H1 (cell line): Measurements from ENCODE around the gene NR2F2. TPM values are rescaled to one million over a fixed set of nuclear protein-coding genes. Genes with fewer than 3 reads are reported as not detected.

ENCODE experiments used
- ATF2 ChIP-seq: IDR thresholded peaks from 2 replicates; pipeline ENCODE4 v1.6.1; 2012; ENCODE audit warnings: low read length, inconsistent platforms
- CTBP2 ChIP-seq: IDR thresholded peaks from 2 replicates; pipeline ENCODE4 v1.7.0; 2011; ENCODE audit warnings: borderline replicate concordance, mild to moderate bottlenecking, moderate library complexity, mixed read lengths, low read length; ENCODE audit not compliant: insufficient read depth, insufficient read length
- HDAC2 ChIP-seq, 2 experiments: fragments of 300-600 bp in 1 of 2; sonication (generic) in 1 of 2; IDR thresholded peaks; 2 replicates each; pipeline ENCODE4 v1.6.1; 2011 to 2012; ENCODE audit warnings: low read depth in 2 of 2, low read length in 2 of 2, mild to moderate bottlenecking in 2 of 2, moderate library complexity in 2 of 2, borderline replicate concordance in 1 of 2, inconsistent platforms in 1 of 2
- KDM4A ChIP-seq: IDR thresholded peaks from one replicate; pipeline ENCODE4 v1.7.1; 2012; ENCODE audit warnings: low read depth, mild to moderate bottlenecking, moderate library complexity, low read length, inconsistent platforms; ENCODE audit not compliant: severe bottlenecking
- POU5F1 ChIP-seq: IDR thresholded peaks from 2 replicates; pipeline ENCODE4 v1.6.1; 2011; ENCODE audit warnings: low read depth, mild to moderate bottlenecking, low read length, moderate library complexity
- RNF2 ChIP-seq: fragments of 200-900, 300-1000 bp; sonication (generic); IDR thresholded peaks from 2 replicates; pipeline ENCODE4 v1.7.1; 2016; ENCODE audit warnings: borderline replicate concordance, low read depth, mild to moderate bottlenecking, antibody characterized with exemption, low read length; ENCODE audit not compliant: poor library complexity, severe bottlenecking; ENCODE audit errors: missing control alignments
- polyA plus RNA-seq, 7 experiments: library from polyadenylated mRNA; depleted of rRNA in 3 of 7; stranded (reverse) in 5 of 7; unstranded in 2 of 7; fragments of >200 nt in 5 of 7; fragments of 200-250 nt in 2 of 7; gene quantifications; 1 replicate in 5 of 7; 2 replicates in 1 of 7; 4 replicates in 1 of 7; pipeline versions ENCODE4 v1.2.1 to v1.2.3, GENCODE V29; 2011 to 2013; ENCODE audit warnings: missing spikeins in 2 of 7, mixed read lengths in 2 of 7
- total RNA-seq: library from RNA; stranded (reverse); fragmentation: NEBNext Ultra II Directional; extraction: Animal tissue kit (Norgen Biotek cat#: 25700); gene quantifications from 2 replicates; pipeline ENCODE4 v1.2.1, GENCODE V29; 2021

NR2F2 gene
- total and polyA plus RNA-seq, 2 of the 8 experiments (the other 6 are each of a cell fraction or from before 2014, with no cell fraction given) = 0.03 TPM; not detected in 1

- TF ChIP-seq HDAC2 (IDR thresholded peaks at IDR 0.05; ENCODE audit: borderline replicate concordance in 1 of 2, low read depth in 2 of 2, low read length in 2 of 2) (no peak), KDM4A (peak; percentile 22), ATF2 (no peak), RNF2 (peak; percentile 96), POU5F1 (no peak), CTBP2 (peak; percentile 46)
These were observed 12.9 kb downstream of the NR2F2 start (continued) for GRCh38 chr15:96343113-96344059.
